Activated T-helper 17 cell treated with anti-CD3 and anti-CD28 coated beads, Interleukin-2, amount 50 U/mL, for 72 hours (primary cell): ENCODE results near the gene TMEM9. TPM values are rescaled to one million over a fixed set of nuclear protein-coding genes. Genes with fewer than 3 reads are reported as not detected.
A peak's percentile ranks its signal among the peaks of the same experiment; 100 is the strongest.

Source experiments
- ATAC-seq: fragments of 150-1000 bp; cut with Tn5 transposase; replicated peaks from 2 replicates; pipeline ENCODE4 v1.10.0; 2021; ENCODE audit warnings: mild to moderate bottlenecking, moderate library complexity
- H3K27ac Mint-ChIP-seq: one replicate; pipeline ENCODE4 v1.8.0; 2022; ENCODE audit warnings: mixed read lengths
- H3K27me3 Mint-ChIP-seq: one replicate; pipeline ENCODE4 v1.8.0; 2022; ENCODE audit warnings: mixed read lengths
- H3K36me3 Mint-ChIP-seq: one replicate; pipeline ENCODE4 v1.8.0; 2022; ENCODE audit warnings: low read depth, mild to moderate bottlenecking, mixed read lengths
- H3K4me1 Mint-ChIP-seq: one replicate; pipeline ENCODE4 v1.8.0; 2022; ENCODE audit warnings: mixed read lengths
- H3K4me3 Mint-ChIP-seq: one replicate; pipeline ENCODE4 v1.8.0; 2022; ENCODE audit warnings: mild to moderate bottlenecking, mixed read lengths
- H3K9me3 Mint-ChIP-seq: one replicate; pipeline ENCODE4 v1.8.0; 2022; ENCODE audit warnings: mixed read lengths
- total RNA-seq, 2 donors: library from RNA; stranded (reverse); gene quantifications; one replicate each; pipeline ENCODE4 v1.2.3, GENCODE V29; 2022

TMEM9 gene
- total RNA-seq, 2 donors from 2014 or later = 19.5 to 25.7 TPM

- Mint-ChIP-seq H3K4me1 (no peaks in the 10 kb centered on the region), H3K36me3 (no peaks in the 10 kb centered on the region), H3K27me3 (no peaks in the 10 kb centered on the region), H3K9me3 (no peaks in the 10 kb centered on the region), H3K27ac (no peak overlapping the region), H3K4me3 (peak overlapping the region; percentile 86)
- no peak for ATAC-seq
These were observed 38.8 kb downstream of the TMEM9 start for GRCh38 chr1:201115390-201115937.

- Mint-ChIP-seq H3K36me3 (no peaks in the 10 kb centered on the region), H3K27me3 (no peaks in the 10 kb centered on the region), H3K9me3 (no peaks in the 10 kb centered on the region), H3K27ac (peak overlapping the region; percentile 82), H3K4me1 (no peaks in the 10 kb centered on the region), H3K4me3 (peak overlapping the region; percentile 86)
- peak; percentile 93 for ATAC-seq
These were observed 39.8 kb downstream of the TMEM9 start for GRCh38 chr1:201114245-201115131.

GRCh38 chr1:201113451-201114244 is 40.6 kb downstream of the TMEM9 start:
- peak overlapping the region; percentile 82 for H3K27ac Mint-ChIP-seq
- peak overlapping the region; percentile 86 for H3K4me3 Mint-ChIP-seq
- H3K4me1 Mint-ChIP-seq = no peaks in the 10 kb centered on the region
- H3K27me3 Mint-ChIP-seq = no peaks in the 10 kb centered on the region
- no peak for ATAC-seq
- H3K9me3 Mint-ChIP-seq = no peaks in the 10 kb centered on the region
- H3K36me3 Mint-ChIP-seq = no peaks in the 10 kb centered on the region

- ATAC-seq = no peak
- Mint-ChIP-seq H3K27me3 (no peaks in the 10 kb centered on the region), H3K27ac (no peak overlapping the region), H3K4me1 (no peaks in the 10 kb centered on the region), H3K4me3 (peak overlapping the region; percentile 43), H3K36me3 (no peaks in the 10 kb centered on the region), H3K9me3 (no peaks in the 10 kb centered on the region)
These were observed 41.3 kb downstream of the TMEM9 start for GRCh38 chr1:201112926-201113325.

- Mint-ChIP-seq H3K9me3 (no peaks in the 10 kb centered on the region), H3K36me3 (no peaks in the 10 kb centered on the region), H3K27me3 (no peaks in the 10 kb centered on the region), H3K27ac (peak within 1 kb of the TSS; percentile 46), H3K4me3 (peak within 1 kb of the TSS; percentile 43), H3K4me1 (peaks cover 4% of the 10 kb centered on the region)
- ATAC-seq = no peak
These were observed 42.0 kb downstream of the TMEM9 start, which contains the start of gene CACNA1S for GRCh38 chr1:201112173-201112731. Gene CACNA1S (minus strand): TSS chr1:201112426. CDS start chr1:201112339, 87 bp downstream.

GRCh38 chr1:201111672-201112071 is 42.6 kb downstream of the TMEM9 start:
- ATAC-seq = no peak
- peaks cover 4% of the 10 kb centered on the region for H3K4me1 Mint-ChIP-seq
- H3K36me3 Mint-ChIP-seq = no peaks in the 10 kb centered on the region
- peak overlapping the region; percentile 46 for H3K27ac Mint-ChIP-seq
- H3K9me3 Mint-ChIP-seq = no peaks in the 10 kb centered on the region
- H3K27me3 Mint-ChIP-seq = no peaks in the 10 kb centered on the region
- H3K4me3 Mint-ChIP-seq = no peak overlapping the region

- Mint-ChIP-seq H3K4me1 (peaks cover 4% of the 10 kb centered on the region), H3K27ac (peak overlapping the region; percentile 46), H3K36me3 (no peaks in the 10 kb centered on the region), H3K4me3 (no peak overlapping the region), H3K9me3 (no peaks in the 10 kb centered on the region), H3K27me3 (no peaks in the 10 kb centered on the region)
- no peak for ATAC-seq
These were observed 43.1 kb downstream of the TMEM9 start for GRCh38 chr1:201111156-201111555.

- no peak for ATAC-seq
- no peaks in the 10 kb centered on the region for H3K27me3 Mint-ChIP-seq
- H3K4me1 Mint-ChIP-seq = peaks cover 4% of the 10 kb centered on the region
- no peaks in the 10 kb centered on the region for H3K9me3 Mint-ChIP-seq
- H3K4me3 Mint-ChIP-seq = no peak overlapping the region
- no peaks in the 10 kb centered on the region for H3K36me3 Mint-ChIP-seq
- H3K27ac Mint-ChIP-seq = no peak overlapping the region
These were observed 43.7 kb downstream of the TMEM9 start for GRCh38 chr1:201110616-201111015.

GRCh38 chr1:201110138-201110537 is 44.1 kb downstream of the TMEM9 start:
- Mint-ChIP-seq H3K9me3 (no peaks in the 10 kb centered on the region), H3K4me3 (no peak overlapping the region)
- ATAC-seq = no peak

GRCh38 chr1:201109651-201110050 is 44.6 kb downstream of the TMEM9 start:
- peaks cover 4% of the 10 kb centered on the region for H3K4me1 Mint-ChIP-seq

More at GRCh38 chr1:201110138-201110537, 44.1 kb downstream of the TMEM9 start:
- Mint-ChIP-seq H3K27me3 (no peaks in the 10 kb centered on the region), H3K36me3 (no peaks in the 10 kb centered on the region), H3K27ac (no peak overlapping the region), H3K4me1 (peaks cover 4% of the 10 kb centered on the region)

GRCh38 chr1:201108614-201109013 is 45.7 kb downstream of the TMEM9 start:
- Mint-ChIP-seq H3K27me3 (no peaks in the 10 kb centered on the region), H3K9me3 (no peaks in the 10 kb centered on the region), H3K4me3 (no peak overlapping the region), H3K27ac (no peak overlapping the region), H3K4me1 (peaks cover 4% of the 10 kb centered on the region), H3K36me3 (no peaks in the 10 kb centered on the region)
- ATAC-seq = no peak

More at GRCh38 chr1:201109651-201110050, 44.6 kb downstream of the TMEM9 start:
- ATAC-seq = no peak
- no peak overlapping the region for H3K27ac Mint-ChIP-seq
- H3K4me3 Mint-ChIP-seq = no peak overlapping the region
- no peaks in the 10 kb centered on the region for H3K36me3 Mint-ChIP-seq
- H3K27me3 Mint-ChIP-seq = no peaks in the 10 kb centered on the region
- no peaks in the 10 kb centered on the region for H3K9me3 Mint-ChIP-seq

GRCh38 chr1:201105688-201106087 is 48.6 kb downstream of the TMEM9 start:
- H3K9me3 Mint-ChIP-seq = no peaks in the 10 kb centered on the region
- no peak overlapping the region for H3K4me3 Mint-ChIP-seq
- no peak overlapping the region for H3K27ac Mint-ChIP-seq
- H3K27me3 Mint-ChIP-seq = no peaks in the 10 kb centered on the region
- H3K4me1 Mint-ChIP-seq = peaks cover 4% of the 10 kb centered on the region
- no peaks in the 10 kb centered on the region for H3K36me3 Mint-ChIP-seq
- no peak for ATAC-seq

- H3K4me1 Mint-ChIP-seq = peaks cover 4% of the 10 kb centered on the region
- no peak overlapping the region for H3K27ac Mint-ChIP-seq
- no peaks in the 10 kb centered on the region for H3K36me3 Mint-ChIP-seq
- ATAC-seq = no peak
- H3K27me3 Mint-ChIP-seq = no peaks in the 10 kb centered on the region
- H3K9me3 Mint-ChIP-seq = no peaks in the 10 kb centered on the region
- no peak overlapping the region for H3K4me3 Mint-ChIP-seq
These were observed 50.1 kb downstream of the TMEM9 start for GRCh38 chr1:201104141-201104540.

GRCh38 chr1:201103666-201104065 is 50.6 kb downstream of the TMEM9 start:
- Mint-ChIP-seq H3K9me3 (no peaks in the 10 kb centered on the region), H3K36me3 (no peaks in the 10 kb centered on the region)
- ATAC-seq = no peak

More at GRCh38 chr1:201103666-201104065, 50.6 kb downstream of the TMEM9 start:
- H3K27me3 Mint-ChIP-seq = no peaks in the 10 kb centered on the region
- H3K4me1 Mint-ChIP-seq = peaks cover 4% of the 10 kb centered on the region
- no peak overlapping the region for H3K27ac Mint-ChIP-seq
- no peak overlapping the region for H3K4me3 Mint-ChIP-seq
